ENCODE measurements around the gene CLHC1. TPM values are rescaled to one million over a fixed set of nuclear protein-coding genes. Genes with fewer than 3 reads are reported as not detected.

Gene CLHC1
- total and polyA plus RNA-seq, 8 donors, result 1.9 to 43.9 (median 6.8) TPM

DNA sequence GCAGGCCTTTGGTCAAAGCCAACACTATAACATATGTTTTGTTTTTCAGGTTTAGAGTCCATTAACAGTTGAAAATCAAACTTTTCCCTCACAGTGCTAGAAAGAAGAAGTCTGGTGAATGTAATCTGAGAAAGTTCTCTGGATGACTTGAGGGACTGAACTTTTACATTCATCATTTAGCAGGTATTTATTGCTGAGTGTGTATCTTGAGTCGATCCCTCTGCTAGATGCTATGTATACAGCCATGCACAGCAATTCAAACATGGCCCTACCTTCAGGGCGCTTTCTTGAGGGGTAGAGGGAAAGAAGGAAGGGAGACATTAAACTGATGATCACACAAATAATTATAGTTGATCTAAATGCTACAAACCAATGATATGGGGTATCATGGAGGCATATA lies 89.6 kb downstream of the CLHC1 start:
- H3K4me3 ChIP-seq, result no peak overlapping the region
- intact Hi-C loops (cut with DNase I; ENCODE audit: low total_unique reads), result no loop called here
- WGBS, 5 donors, result 80 to 88% (median 84%) methylated on average over 2 of the region's 2 CpGs
- H3K27me3 ChIP-seq, result no peaks in the 10 kb centered on the region
- DNase-seq, result no peak
- peaks cover 22 to 45% (median 32%) of the 10 kb centered on the region in 4 donors for H3K4me1 ChIP-seq
- peak overlapping the region in 2 of 5 donors; percentile 68 to 74 for H3K27ac ChIP-seq
- TF ChIP-seq EP300 (IDR thresholded peaks at IDR 0.05) (no peak), CTCF (IDR thresholded peaks at IDR 0.05) (no peak), POLR2A (IDR thresholded peaks at IDR 0.05) (no peak), POLR2AphosphoS5 (IDR thresholded peaks at IDR 0.05) (no peak)
- no peaks in the 10 kb centered on the region for H3K9me3 ChIP-seq
- no peaks in the 10 kb centered on the region for H3K36me3 ChIP-seq

GRCh38 chr2:55141572-55142413 lies 90.3 kb downstream of the CLHC1 start:
- H3K4me3 ChIP-seq, result no peak overlapping the region
- H3K27ac ChIP-seq, result peak overlapping the region; percentile 0 to 74 (median 59)
- TF ChIP-seq EP300 (IDR thresholded peaks at IDR 0.05), result no peak
- TF ChIP-seq POLR2AphosphoS5 (IDR thresholded peaks at IDR 0.05), result peak in 1 of 3 donors; percentile 38
- intact Hi-C loops (cut with DNase I; ENCODE audit: low total_unique reads), result no loop called here
- H3K4me1 ChIP-seq, result peaks cover 29 to 52% (median 39%) of the 10 kb centered on the region in 4 donors
- no peaks in the 10 kb centered on the region for H3K9me3 ChIP-seq
- WGBS, 5 donors, result 49 to 66% (median 57%) methylated on average over 9 of the region's 9 CpGs
- DNase-seq, result peak in 1 of 2 donors; percentile 40
- H3K36me3 ChIP-seq, result no peaks in the 10 kb centered on the region
- no peaks in the 10 kb centered on the region for H3K27me3 ChIP-seq

- H3K4me1 ChIP-seq, result peaks cover 39 to 64% (median 49%) of the 10 kb centered on the region in 4 donors
- intact Hi-C loops (cut with DNase I; ENCODE audit: low total_unique reads), result no loop called here
- H3K9me3 ChIP-seq, result no peaks in the 10 kb centered on the region
- no peak for DNase-seq
- no peak for TF ChIP-seq POLR2A (IDR thresholded peaks at IDR 0.05)
- no peak for TF ChIP-seq CTCF (IDR thresholded peaks at IDR 0.05)
- TF ChIP-seq EP300 (IDR thresholded peaks at IDR 0.05), result no peak
- TF ChIP-seq POLR2AphosphoS5 (IDR thresholded peaks at IDR 0.05), result no peak
- peak overlapping the region in 4 of 5 donors; percentile 3 to 74 (median 60) for H3K27ac ChIP-seq
- WGBS, 5 donors, result 74 to 83% (median 78%) methylated on average over 8 of the region's 8 CpGs
- H3K27me3 ChIP-seq, result no peaks in the 10 kb centered on the region
- H3K4me3 ChIP-seq, result no peak overlapping the region
- H3K36me3 ChIP-seq, result no peaks in the 10 kb centered on the region
Observed at GRCh38 chr2:55140316-55141219, 91.5 kb downstream of the CLHC1 start.

GRCh38 chr2:55139305-55139704 lies 92.8 kb downstream of the CLHC1 start:
- WGBS, 5 donors, result 80 to 85% (median 83%) methylated on average over 3 of the region's 3 CpGs
- TF ChIP-seq CTCF (IDR thresholded peaks at IDR 0.05) (no peak), EP300 (IDR thresholded peaks at IDR 0.05) (no peak), POLR2A (IDR thresholded peaks at IDR 0.05) (no peak), POLR2AphosphoS5 (IDR thresholded peaks at IDR 0.05) (no peak)
- H3K4me1 ChIP-seq, result peaks cover 41 to 76% (median 54%) of the 10 kb centered on the region in 4 donors
- no peak overlapping the region for H3K4me3 ChIP-seq
- intact Hi-C loops (cut with DNase I; ENCODE audit: low total_unique reads), result no loop called here
- H3K9me3 ChIP-seq, result no peaks in the 10 kb centered on the region
- no peaks in the 10 kb centered on the region for H3K36me3 ChIP-seq
- DNase-seq, result no peak
- no peaks in the 10 kb centered on the region for H3K27me3 ChIP-seq
- H3K27ac ChIP-seq, result peak overlapping the region in 2 of 5 donors; percentile 65 to 74

All from stomach (tissue), 9 donors.